T-helper 17 cell (primary cell): ENCODE data around the gene ACTR1B. TPM values are rescaled to one million over a fixed set of nuclear protein-coding genes. Genes with fewer than 3 reads are reported as not detected.
"Not testable (repeated sequence)": the region's sequence is repeated elsewhere in the genome, so short reads cannot be mapped to it uniquely, and the experiment has no call there.

Experiments
- ATAC-seq: fragments of 150-1000 bp; cut with Tn5 transposase; 2 replicates; pipeline ENCODE4 v1.10.0; 2021; ENCODE audit warnings: mild to moderate bottlenecking, moderate library complexity
- DNase-seq, 3 donors: peaks; one replicate each; pipeline versions ENCODE4 v3.0.0 to v3.0.0-alpha.2; 2020 to 2021
- H3K9me3 ChIP-seq: one replicate; pipeline ENCODE4 v1.7.0; 2013; ENCODE audit warnings: low read length, mild to moderate bottlenecking; ENCODE audit not compliant: control insufficient read depth, poor library complexity, severe bottlenecking
- H3K27ac Mint-ChIP-seq: one replicate; pipeline ENCODE4 v1.8.0; 2022; ENCODE audit warnings: mild to moderate bottlenecking, moderate library complexity, mixed read lengths
- H3K27me3 Mint-ChIP-seq: one replicate; pipeline ENCODE4 v1.8.0; 2022; ENCODE audit warnings: mixed read lengths
- H3K36me3 Mint-ChIP-seq: one replicate; pipeline ENCODE4 v1.8.0; 2022; ENCODE audit warnings: low read depth, mixed read lengths
- H3K4me1 Mint-ChIP-seq: one replicate; pipeline ENCODE4 v1.8.0; 2022; ENCODE audit warnings: mild to moderate bottlenecking, mixed read lengths
- H3K4me3 Mint-ChIP-seq: one replicate; pipeline ENCODE4 v1.8.0; 2022; ENCODE audit warnings: mild to moderate bottlenecking, moderate library complexity, mixed read lengths
- total RNA-seq, 4 donors: library from RNA in 2 of 4; stranded (reverse) in 2 of 4; gene quantifications; one replicate each; pipeline ENCODE4 v1.2.3 and lab custom pipeline; 2022 to 2026

Gene ACTR1B
- total RNA-seq, 2 donors from 2014 or later = 90.9 to 98.0 TPM

- Mint-ChIP-seq H3K4me3 (peak overlapping the region; percentile 96), H3K36me3 (peaks cover 5% of the 10 kb centered on the region), H3K4me1 (peaks cover 27% of the 10 kb centered on the region), H3K27me3 (no peaks in the 10 kb centered on the region), H3K27ac (peak overlapping the region; percentile 94)
- ATAC-seq (no peak), DNase-seq (no peak)
- no peaks in the 10 kb centered on the region for H3K9me3 ChIP-seq
These were observed 16.9 kb downstream of the ACTR1B start for GRCh38 chr2:97646977-97647376.

GRCh38 chr2:97645695-97646629, 17.9 kb downstream of the ACTR1B start, which contains the start of gene COX5B:
Gene COX5B, plus strand, starts transcription at chr2:97646062. Its CDS starts 25 bp downstream, at chr2:97646087.
- ATAC-seq = peak; percentile 97
- H3K9me3 ChIP-seq = no peaks in the 10 kb centered on the region
- peaks cover 5% of the 10 kb centered on the region for H3K36me3 Mint-ChIP-seq
- peaks cover 25% of the 10 kb centered on the region for H3K4me1 Mint-ChIP-seq
- no peaks in the 10 kb centered on the region for H3K27me3 Mint-ChIP-seq
- DNase-seq = peak; percentile 96 to 98 (median 97)
- peak within 1 kb of the TSS; percentile 96 for H3K4me3 Mint-ChIP-seq
- peak within 1 kb of the TSS; percentile 94 for H3K27ac Mint-ChIP-seq

GRCh38 chr2:97645112-97645694, 18.6 kb downstream of the ACTR1B start:
- DNase-seq (no peak), ATAC-seq (peak; percentile 52)
- Mint-ChIP-seq H3K36me3 (peaks cover 5% of the 10 kb centered on the region), H3K27ac (peak overlapping the region; percentile 94), H3K4me3 (peak overlapping the region; percentile 96), H3K27me3 (no peaks in the 10 kb centered on the region), H3K4me1 (peaks cover 24% of the 10 kb centered on the region)
- no peaks in the 10 kb centered on the region for H3K9me3 ChIP-seq

- H3K4me3 Mint-ChIP-seq = no peak overlapping the region
- DNase-seq (no peak), ATAC-seq (no peak)
- peaks cover 3% of the 10 kb centered on the region for H3K36me3 Mint-ChIP-seq
- H3K4me1 Mint-ChIP-seq = peaks cover 20% of the 10 kb centered on the region
- H3K27me3 Mint-ChIP-seq = peaks cover 5% of the 10 kb centered on the region
- no peak overlapping the region for H3K27ac Mint-ChIP-seq
- no peaks in the 10 kb centered on the region for H3K9me3 ChIP-seq
These were observed 19.7 kb downstream of the ACTR1B start for GRCh38 chr2:97644023-97644717.

DNA sequence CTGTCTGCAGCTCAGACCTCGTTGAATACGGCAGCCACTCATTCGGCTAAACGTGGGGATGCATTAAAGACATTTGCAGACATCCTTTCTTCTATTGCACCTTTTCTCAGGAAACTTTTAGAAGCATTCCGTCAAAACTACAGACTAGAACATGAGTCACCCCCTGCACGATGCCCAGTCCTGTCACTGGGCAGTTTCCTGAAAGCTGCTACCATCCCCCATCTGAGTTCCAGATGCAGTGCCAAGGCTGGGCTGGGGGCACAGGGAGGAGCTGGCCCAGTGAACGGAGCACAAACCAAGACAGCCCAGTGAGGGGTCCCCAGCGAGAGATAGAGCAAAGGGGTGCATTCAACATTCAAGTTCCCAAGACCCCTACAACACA, 37.8 kb downstream of the ACTR1B start:
- not testable (repeated sequence) for H3K27me3 Mint-ChIP-seq, ATAC-seq, DNase-seq, H3K36me3 Mint-ChIP-seq, H3K4me1 Mint-ChIP-seq, H3K9me3 ChIP-seq, H3K4me3 Mint-ChIP-seq, H3K27ac Mint-ChIP-seq

DNA sequence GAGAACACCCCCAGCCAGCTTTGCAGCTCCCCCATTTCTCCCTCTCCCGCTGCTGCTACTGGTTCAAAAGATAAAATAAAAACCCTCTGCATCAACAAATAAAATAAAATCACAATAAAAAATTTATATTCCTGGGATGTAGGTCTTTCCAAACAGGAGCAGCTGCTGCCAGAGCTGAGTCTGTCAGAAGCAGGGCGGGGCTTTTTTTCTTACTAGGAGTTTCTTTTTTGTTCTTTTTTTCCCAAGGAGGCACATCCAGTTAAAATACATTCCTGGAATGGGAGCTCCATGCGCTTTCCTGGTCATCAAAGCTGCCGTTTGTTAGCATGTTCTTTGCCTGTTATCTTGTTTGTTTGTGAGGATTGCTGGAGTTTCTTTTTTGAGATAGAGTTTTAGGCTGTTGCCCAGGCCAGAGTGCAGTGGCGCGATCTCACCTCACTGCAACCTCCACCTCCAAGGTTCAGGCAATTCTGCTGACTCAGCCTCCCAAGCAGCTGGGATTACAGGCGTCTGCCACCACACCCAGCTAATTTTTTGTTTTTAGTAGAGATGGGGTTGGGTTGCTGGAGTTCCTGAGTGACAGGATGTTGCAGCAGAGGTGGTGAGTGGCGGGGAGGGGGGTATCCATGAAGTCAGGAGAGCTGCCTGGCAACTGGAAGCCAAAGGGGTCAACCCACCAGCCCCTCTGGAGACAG, 38.3 kb downstream of the ACTR1B start:
- H3K4me3 Mint-ChIP-seq, H3K9me3 ChIP-seq, H3K27me3 Mint-ChIP-seq, ATAC-seq, H3K4me1 Mint-ChIP-seq, DNase-seq, H3K36me3 Mint-ChIP-seq, H3K27ac Mint-ChIP-seq: not testable (repeated sequence)

GRCh38 chr2:97622976-97623375, 40.9 kb downstream of the ACTR1B start:
- H3K9me3 ChIP-seq, DNase-seq, ATAC-seq, H3K4me1 Mint-ChIP-seq, H3K27ac Mint-ChIP-seq, H3K36me3 Mint-ChIP-seq, H3K4me3 Mint-ChIP-seq, H3K27me3 Mint-ChIP-seq: not testable (repeated sequence)

DNA sequence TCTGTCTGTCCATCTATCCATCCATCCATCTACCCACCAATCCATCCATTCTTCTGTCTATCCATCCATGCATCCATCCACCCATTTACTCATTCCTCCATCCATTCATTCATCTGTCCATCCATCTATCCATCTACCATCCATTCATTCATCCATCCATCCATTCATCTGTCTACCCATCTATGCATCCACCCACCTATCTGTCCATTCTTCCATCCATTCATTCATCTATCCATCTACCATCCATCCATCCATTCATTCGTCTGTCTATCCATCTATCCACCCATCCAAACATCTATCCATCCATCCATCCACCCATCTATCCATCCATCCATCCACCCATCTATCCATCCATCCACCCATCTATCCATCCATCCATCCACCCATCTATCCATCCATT, 43.4 kb downstream of the ACTR1B start:
- H3K9me3 ChIP-seq, H3K4me1 Mint-ChIP-seq, H3K27me3 Mint-ChIP-seq, H3K36me3 Mint-ChIP-seq, ATAC-seq, DNase-seq, H3K4me3 Mint-ChIP-seq, H3K27ac Mint-ChIP-seq: not testable (repeated sequence)

DNA sequence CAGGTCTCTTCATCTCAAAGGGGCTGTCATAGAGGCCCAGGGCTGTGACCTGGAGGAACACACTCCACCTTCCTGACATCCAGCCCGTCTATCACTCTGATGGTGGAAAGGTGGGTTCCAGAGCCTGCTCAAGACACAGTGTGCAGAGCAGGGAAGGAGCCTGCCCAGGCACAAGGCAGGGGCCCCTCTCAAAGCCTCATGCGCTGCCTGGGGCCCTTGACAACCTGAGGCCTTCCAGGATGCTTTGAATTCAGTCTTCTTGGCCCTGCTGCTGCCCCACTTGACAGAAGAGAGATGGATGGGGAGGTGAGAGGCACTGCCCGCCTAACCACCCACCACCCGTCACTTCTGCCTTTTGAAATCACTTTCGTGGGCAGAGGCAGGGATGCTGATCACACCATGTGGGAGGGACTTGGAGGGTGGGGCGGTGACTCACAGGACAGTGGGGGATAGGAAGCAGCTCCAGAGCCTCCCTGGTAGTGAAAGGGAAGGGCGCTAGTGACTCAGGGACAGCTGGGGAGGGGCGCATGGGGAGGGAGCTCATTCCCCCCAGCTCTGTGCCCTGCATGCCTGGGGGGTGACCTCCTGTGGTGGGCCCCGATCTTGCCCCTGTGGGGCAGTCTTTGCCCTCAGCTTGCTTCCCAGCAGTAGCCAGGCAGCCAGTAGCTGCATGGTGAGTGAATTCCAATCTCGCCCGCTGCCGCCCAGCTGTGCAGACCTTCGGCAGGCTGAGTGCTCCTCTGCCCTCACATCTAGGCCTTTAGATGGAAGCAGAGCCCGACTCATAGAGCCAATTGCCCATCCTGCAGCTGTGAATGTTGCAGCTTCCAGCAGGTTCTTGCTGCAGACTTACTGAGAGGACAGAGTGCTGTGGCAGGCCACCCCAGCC, 44.7 kb downstream of the ACTR1B start:
- H3K36me3 Mint-ChIP-seq, H3K27ac Mint-ChIP-seq, H3K4me1 Mint-ChIP-seq, H3K4me3 Mint-ChIP-seq, DNase-seq, H3K27me3 Mint-ChIP-seq, H3K9me3 ChIP-seq: not testable (repeated sequence)
- ATAC-seq = peak; percentile 39

- Mint-ChIP-seq H3K27me3 (no peaks in the 10 kb centered on the region), H3K27ac (no peak overlapping the region), H3K4me3 (no peak overlapping the region), H3K4me1 (no peaks in the 10 kb centered on the region), H3K36me3 (no peaks in the 10 kb centered on the region)
- no peaks in the 10 kb centered on the region for H3K9me3 ChIP-seq
- DNase-seq = no peak
- ATAC-seq = no peak
These were observed 45.9 kb downstream of the ACTR1B start for GRCh38 chr2:97617911-97618310.

GRCh38 chr2:97615746-97616145, 48.1 kb downstream of the ACTR1B start:
- H3K27me3 Mint-ChIP-seq, ATAC-seq, H3K27ac Mint-ChIP-seq, H3K4me3 Mint-ChIP-seq, DNase-seq, H3K9me3 ChIP-seq, H3K36me3 Mint-ChIP-seq, H3K4me1 Mint-ChIP-seq: not testable (repeated sequence)

DNA sequence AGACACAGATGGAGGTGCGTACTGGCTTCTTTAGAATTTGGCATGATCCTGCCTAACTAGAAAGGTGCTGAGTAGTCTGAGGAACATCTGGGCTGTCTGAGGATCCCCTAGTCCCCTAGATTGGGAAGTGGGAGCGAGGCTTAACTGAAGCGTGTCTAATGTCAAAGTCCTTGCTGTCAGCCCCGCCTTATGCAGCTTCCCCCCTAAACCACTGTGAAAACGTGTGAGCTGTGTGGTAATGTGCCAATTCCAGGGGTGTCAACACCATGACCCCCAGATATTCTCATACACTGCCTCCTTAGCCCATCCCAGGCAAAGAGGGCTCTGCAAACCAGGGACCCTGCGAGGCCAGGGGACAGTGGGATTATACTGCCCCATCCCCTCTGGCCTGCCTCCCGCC, 51.9 kb downstream of the ACTR1B start:
- not testable (repeated sequence) for DNase-seq, H3K27me3 Mint-ChIP-seq

More for the DNA sequence above, 51.9 kb downstream of the ACTR1B start:
- ATAC-seq, H3K4me3 Mint-ChIP-seq, H3K9me3 ChIP-seq, H3K36me3 Mint-ChIP-seq, H3K27ac Mint-ChIP-seq, H3K4me1 Mint-ChIP-seq: not testable (repeated sequence)
